HepG2 (cell line): ENCODE results near the gene TMC2. TPM values are rescaled to one million over a fixed set of nuclear protein-coding genes. Genes with fewer than 3 reads are reported as not detected.

Source experiments
- ARNT ChIP-seq: fragments of 450-650 bp; IDR thresholded peaks from 2 replicates; pipeline ENCODE4 v1.6.1; 2017
- CEBPZ ChIP-seq: IDR thresholded peaks from 2 replicates; pipeline ENCODE4 v1.6.1; 2012; ENCODE audit warnings: low read length, improper control_type of control experiment
- EP300 ChIP-seq, 3 experiments: sonication (generic) in 1 of 3; formaldehyde crosslinking in 1 of 3; IDR thresholded peaks; 2 replicates each; pipeline versions ENCODE4 v1.5.1 to v1.6.1; 2011 to 2020; ENCODE audit warnings: low read depth in 2 of 3, low read length in 2 of 3, borderline replicate concordance in 1 of 3, improper control_type of control experiment in 1 of 3, mild to moderate bottlenecking in 1 of 3, missing genetic modification reagents in 1 of 3, moderate library complexity in 1 of 3
- IRX3 ChIP-seq: sonication (generic); formaldehyde crosslinking; IDR thresholded peaks from 2 replicates; pipeline ENCODE4 v1.8.1; 2023; ENCODE audit warnings: mild to moderate bottlenecking, low read depth, missing genetic modification reagents, borderline replicate concordance
- MBNL3 ChIP-seq: fragments of 250-450 bp; sonication (Bioruptor Pico); conservative IDR thresholded peaks from 2 replicates; pipeline ENCODE4 v1.8.0; 2022; ENCODE audit warnings: mild to moderate bottlenecking, inconsistent platforms
- MED1 ChIP-seq: sonication (generic); formaldehyde crosslinking; IDR thresholded peaks from 2 replicates; pipeline ENCODE4 v1.4.0; 2020; ENCODE audit warnings: missing genetic modification reagents
- NAIF1 ChIP-seq: sonication (generic); formaldehyde crosslinking; IDR thresholded peaks from 2 replicates; pipeline ENCODE4 v1.5.0; 2020; ENCODE audit warnings: mild to moderate bottlenecking, missing genetic modification reagents, borderline replicate concordance
- SRSF4 ChIP-seq: fragments of 200-400 bp; formaldehyde crosslinking; IDR thresholded peaks from one replicate; pipeline ENCODE4 v1.6.1; 2018; ENCODE audit warnings: mild to moderate bottlenecking, low read depth, low read length, moderate library complexity; ENCODE audit not compliant: poor library complexity, severe bottlenecking
- ZNF207 ChIP-seq: fragments of 450-650 bp; IDR thresholded peaks from 2 replicates; pipeline ENCODE4 v1.6.1; 2016; ENCODE audit warnings: antibody characterized with exemption, borderline replicate concordance
- ZNF276 ChIP-seq: sonication (generic); formaldehyde crosslinking; IDR thresholded peaks from 2 replicates; pipeline ENCODE4 v1.4.0; 2020; ENCODE audit warnings: mild to moderate bottlenecking, low read depth, missing genetic modification reagents
- ZNF280D ChIP-seq: sonication (generic); formaldehyde crosslinking; IDR thresholded peaks from 2 replicates; pipeline ENCODE4 v1.5.1; 2020; ENCODE audit warnings: mild to moderate bottlenecking, missing genetic modification reagents
- ZNF510 ChIP-seq: sonication (generic); formaldehyde crosslinking; IDR thresholded peaks from 2 replicates; pipeline ENCODE4 v1.4.0; 2020; ENCODE audit warnings: low read depth, mild to moderate bottlenecking, missing genetic modification reagents
- ZNF687 ChIP-seq: sonication (generic); formaldehyde crosslinking; IDR thresholded peaks from 2 replicates; pipeline ENCODE4 v1.5.1; 2020; ENCODE audit warnings: mild to moderate bottlenecking, missing genetic modification reagents, moderate library complexity
- polyA plus RNA-seq, 8 experiments: library from polyadenylated mRNA; depleted of rRNA in 3 of 8; stranded (reverse) in 7 of 8; unstranded in 1 of 8; fragments of >200 nt; fragmentation: Illumina TruSeq in 4 of 8; extraction: Trizol in 4 of 8; gene quantifications; 2 replicates each; pipeline versions ENCODE4 v1.2.1 to v1.2.3, GENCODE V29; 2011 to 2016; ENCODE audit warnings: low read depth in 4 of 8, missing spikeins in 1 of 8, mixed read lengths in 1 of 8; ENCODE audit not compliant: insufficient read depth in 1 of 8
- total RNA-seq, 5 experiments: library from RNA; depleted of rRNA; stranded (reverse); fragments of >200 nt; fragmentation: Illumina TruSeq; extraction: Trizol; gene quantifications; 2 replicates each; pipeline ENCODE4 v1.2.3, GENCODE V29; 2016; ENCODE audit warnings: low read depth in 1 of 5

Gene TMC2
- total and polyA plus RNA-seq, 2 of the 13 experiments (the other 11 are each of a cell fraction or from before 2014, with no cell fraction given), result not detected

GRCh38 chr20:2651772-2652723 is 115.7 kb downstream of the TMC2 start, which contains the start of gene NOP56 (continued):
- no peak for TF ChIP-seq ARNT
- TF ChIP-seq MED1, result peak; percentile 68
- TF ChIP-seq ZNF280D (CRISPR knock-in tag), result peak; percentile 36; the same call in 1 of the 2 replicates
- 0 out of 2 replicates have a peak, but pooled peaks have one; percentile 65 for TF ChIP-seq IRX3 (CRISPR knock-in tag)
- TF ChIP-seq NAIF1 (CRISPR knock-in tag), result no peak; the same call in 1 of the 2 replicates
- TF ChIP-seq CEBPZ, result no peak
- peak; percentile 26; the same call in 1 of the 2 replicates for TF ChIP-seq ZNF510 (CRISPR knock-in tag)
- TF ChIP-seq ZNF687 (CRISPR knock-in tag), result peak; percentile 94
- no peak for TF ChIP-seq ZNF207
- peak; percentile 99 for TF ChIP-seq SRSF4
- TF ChIP-seq ZNF276, result peak; percentile 92; the same call in 1 of the 2 replicates
- peak in 1 of 2 experiments; percentile 50; a peak in 2 of 4 replicates for TF ChIP-seq EP300 (IDR thresholded peaks at IDR 0.05; ENCODE audit: low read depth in 2 of 2, low read length in 2 of 2)
- no peak for TF ChIP-seq EP300 (CRISPR knock-in tag; IDR thresholded peaks at IDR 0.05; ENCODE audit: borderline replicate concordance)
- no peak for TF ChIP-seq MBNL3
